ENCODE results near the gene OTOP1.
"Not testable (repeated sequence)": the region's sequence is repeated elsewhere in the genome, so short reads cannot be mapped to it uniquely, and the experiment has no call there.

The OTOP1 gene

GRCh38 chr4:4226606-4227438, at the start of gene OTOP1:
Gene OTOP1, minus strand, starts transcription at chr4:4226929. Its CDS starts 65 bp downstream, at chr4:4226864.
- in situ Hi-C loops (cut with MboI; ENCODE audit: low sequenced_read_pairs) = no loop called here

- in situ Hi-C loops (cut with MboI; ENCODE audit: low sequenced_read_pairs) = no loop called here
Measured at GRCh38 chr4:4274226-4274625, 47.5 kb upstream of the OTOP1 start.

- in situ Hi-C loops (cut with MboI; ENCODE audit: low sequenced_read_pairs) = no loop called here
Measured at GRCh38 chr4:4271912-4272311, 45.2 kb upstream of the OTOP1 start.

GRCh38 chr4:4270529-4270928, 43.8 kb upstream of the OTOP1 start:
- in situ Hi-C loops (cut with MboI; ENCODE audit: low sequenced_read_pairs) = no loop called here

GRCh38 chr4:4269856-4270255, 43.1 kb upstream of the OTOP1 start:
- in situ Hi-C loops (cut with MboI; ENCODE audit: low sequenced_read_pairs) = no loop called here

GRCh38 chr4:4269331-4269731, 42.6 kb upstream of the OTOP1 start:
- in situ Hi-C loops (cut with MboI; ENCODE audit: low sequenced_read_pairs) = no loop called here

- in situ Hi-C loops (cut with MboI; ENCODE audit: low sequenced_read_pairs) = no loop called here
Measured at GRCh38 chr4:4268776-4269175, 42.0 kb upstream of the OTOP1 start.

GRCh38 chr4:4267981-4268380, 41.3 kb upstream of the OTOP1 start:
- in situ Hi-C loops (cut with MboI; ENCODE audit: low sequenced_read_pairs) = no loop called here

- in situ Hi-C loops (cut with MboI; ENCODE audit: low sequenced_read_pairs) = no loop called here
Measured at GRCh38 chr4:4260185-4260751, 33.5 kb upstream of the OTOP1 start.

- in situ Hi-C loops (cut with MboI; ENCODE audit: low sequenced_read_pairs) = no loop called here
Measured at GRCh38 chr4:4259484-4260100, 32.9 kb upstream of the OTOP1 start.

GRCh38 chr4:4257705-4258104, 31.0 kb upstream of the OTOP1 start:
- in situ Hi-C loops (cut with MboI; ENCODE audit: low sequenced_read_pairs) = not testable (repeated sequence)

- in situ Hi-C loops (cut with MboI; ENCODE audit: low sequenced_read_pairs) = no loop called here
Measured at GRCh38 chr4:4256799-4257198, 30.1 kb upstream of the OTOP1 start.

- in situ Hi-C loops (cut with MboI; ENCODE audit: low sequenced_read_pairs) = no loop called here
Measured at GRCh38 chr4:4254666-4255065, 27.9 kb upstream of the OTOP1 start.

GRCh38 chr4:4254199-4254598, 27.5 kb upstream of the OTOP1 start:
- in situ Hi-C loops (cut with MboI; ENCODE audit: low sequenced_read_pairs) = no loop called here

- in situ Hi-C loops (cut with MboI; ENCODE audit: low sequenced_read_pairs) = no loop called here
Measured at GRCh38 chr4:4249866-4250265, 23.1 kb upstream of the OTOP1 start.

- in situ Hi-C loops (cut with MboI; ENCODE audit: low sequenced_read_pairs) = not testable (repeated sequence)
Measured at GRCh38 chr4:4249342-4249741, 22.6 kb upstream of the OTOP1 start.

GRCh38 chr4:4248885-4249203, 22.1 kb upstream of the OTOP1 start:
- in situ Hi-C loops (cut with MboI; ENCODE audit: low sequenced_read_pairs) = no loop called here

- in situ Hi-C loops (cut with MboI; ENCODE audit: low sequenced_read_pairs) = no loop called here
Measured at GRCh38 chr4:4248029-4248884, 21.5 kb upstream of the OTOP1 start, which contains the start of gene TMEM128. Gene TMEM128, minus strand, starts transcription at chr4:4248223. Its CDS starts 21 bp downstream, at chr4:4248202.

GRCh38 chr4:4247696-4248028, 20.9 kb upstream of the OTOP1 start:
- in situ Hi-C loops (cut with MboI; ENCODE audit: low sequenced_read_pairs) = no loop called here

- in situ Hi-C loops (cut with MboI; ENCODE audit: low sequenced_read_pairs) = no loop called here
Measured at GRCh38 chr4:4245172-4245571, 18.4 kb upstream of the OTOP1 start.

GRCh38 chr4:4239551-4239950, 12.8 kb upstream of the OTOP1 start:
- in situ Hi-C loops (cut with MboI; ENCODE audit: low sequenced_read_pairs) = not testable (repeated sequence)

All from HL-60/S4 (cell line).